Colonic mucosa (tissue), 4 donors: Measurements from ENCODE around the gene MCMBP. TPM values are rescaled to one million over a fixed set of nuclear protein-coding genes. Genes with fewer than 3 reads are reported as not detected.
"Not testable (repeated sequence)": the region's sequence is repeated elsewhere in the genome, so short reads cannot be mapped to it uniquely, and the experiment has no call there.

Experiments
- DNase-seq: peaks from one replicate; pipeline ENCODE4 v3.0.0-alpha.2; 2020
- H3K27ac ChIP-seq: fragments of 200-600 bp; one replicate; pipeline ENCODE4 v1.8.0; 2021
- H3K27me3 ChIP-seq: fragments of 200-600 bp; one replicate; pipeline ENCODE4 v1.8.0; 2021
- H3K36me3 ChIP-seq: fragments of 200-600 bp; one replicate; pipeline ENCODE4 v1.8.0; 2021
- H3K4me1 ChIP-seq: fragments of 200-600 bp; one replicate; pipeline ENCODE4 v1.8.0; 2021; ENCODE audit warnings: mild to moderate bottlenecking
- H3K4me3 ChIP-seq: fragments of 200-600 bp; one replicate; pipeline ENCODE4 v1.8.0; 2021
- H3K9ac ChIP-seq, 2 donors: one replicate each; pipeline ENCODE4 v1.7.0; 2013; ENCODE audit warnings: control low read depth in 2 of 2, low read depth in 2 of 2, low read length in 2 of 2
- H3K9me3 ChIP-seq: fragments of 200-600 bp; one replicate; pipeline ENCODE4 v1.8.0; 2021
- intact Hi-C: fragments of 100-400 bp; cut with DNase I; formaldehyde crosslinking; loops from one replicate; pipeline ENCODE4 v1.14.1; 2022
- total RNA-seq, 2 donors: library from RNA; stranded (reverse); fragmentation: NEBNext Ultra II Directional in 1 of 2; extraction: Animal tissue kit (Norgen Biotek cat#: 25700) in 1 of 2; gene quantifications; one replicate each; pipeline ENCODE4 v1.2.1, GENCODE V29; 2021
- TF ChIP-seq, protein P1 (sequence below): fragments of 200-600 bp; IDR thresholded peaks from one replicate; pipeline ENCODE4 v1.8.0; 2022; ENCODE audit warnings: antibody characterized with exemption, mild to moderate bottlenecking
- donor health status: healthy.
- donor health status: DM: no; HTN: no; CAD: no.
- donor health status: DM: no; HTN: no; CAD: no.

MCMBP gene
- total RNA-seq, 2 donors from 2014 or later = 46.7 to 56.4 TPM

DNA sequence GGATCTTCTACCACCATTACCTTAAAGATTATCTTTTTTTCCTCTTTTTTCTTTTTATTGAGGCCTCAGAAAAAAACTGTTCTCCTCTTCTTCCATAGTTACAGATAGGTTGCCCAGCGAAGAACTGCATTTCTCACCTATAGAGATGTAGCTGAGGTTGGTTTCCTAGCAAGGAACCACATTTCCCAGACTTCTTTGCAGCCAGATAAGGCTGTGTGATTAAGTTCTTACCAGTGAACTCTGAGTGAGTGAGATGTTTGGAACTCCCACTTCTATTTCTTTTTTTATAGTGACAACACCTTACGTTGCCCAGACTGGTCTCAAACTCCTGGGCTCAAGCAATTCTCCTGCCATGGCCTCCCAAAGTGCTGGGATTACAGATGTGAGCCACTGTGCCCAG lies 5.9 kb upstream of the MCMBP start:
- TF ChIP-seq, protein P1, sequence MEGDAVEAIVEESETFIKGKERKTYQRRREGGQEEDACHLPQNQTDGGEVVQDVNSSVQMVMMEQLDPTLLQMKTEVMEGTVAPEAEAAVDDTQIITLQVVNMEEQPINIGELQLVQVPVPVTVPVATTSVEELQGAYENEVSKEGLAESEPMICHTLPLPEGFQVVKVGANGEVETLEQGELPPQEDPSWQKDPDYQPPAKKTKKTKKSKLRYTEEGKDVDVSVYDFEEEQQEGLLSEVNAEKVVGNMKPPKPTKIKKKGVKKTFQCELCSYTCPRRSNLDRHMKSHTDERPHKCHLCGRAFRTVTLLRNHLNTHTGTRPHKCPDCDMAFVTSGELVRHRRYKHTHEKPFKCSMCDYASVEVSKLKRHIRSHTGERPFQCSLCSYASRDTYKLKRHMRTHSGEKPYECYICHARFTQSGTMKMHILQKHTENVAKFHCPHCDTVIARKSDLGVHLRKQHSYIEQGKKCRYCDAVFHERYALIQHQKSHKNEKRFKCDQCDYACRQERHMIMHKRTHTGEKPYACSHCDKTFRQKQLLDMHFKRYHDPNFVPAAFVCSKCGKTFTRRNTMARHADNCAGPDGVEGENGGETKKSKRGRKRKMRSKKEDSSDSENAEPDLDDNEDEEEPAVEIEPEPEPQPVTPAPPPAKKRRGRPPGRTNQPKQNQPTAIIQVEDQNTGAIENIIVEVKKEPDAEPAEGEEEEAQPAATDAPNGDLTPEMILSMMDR = no peak
- Histone ChIP-seq H3K4me3 (no peak overlapping the region), H3K27me3 (no peaks in the 10 kb centered on the region), H3K4me1 (no peaks in the 10 kb centered on the region), H3K27ac (no peak overlapping the region), H3K36me3 (no peaks in the 10 kb centered on the region), H3K9ac (no peak overlapping the region), H3K9me3 (no peaks in the 10 kb centered on the region)
- intact Hi-C loops = no loop called here
- no peak for DNase-seq

DNA sequence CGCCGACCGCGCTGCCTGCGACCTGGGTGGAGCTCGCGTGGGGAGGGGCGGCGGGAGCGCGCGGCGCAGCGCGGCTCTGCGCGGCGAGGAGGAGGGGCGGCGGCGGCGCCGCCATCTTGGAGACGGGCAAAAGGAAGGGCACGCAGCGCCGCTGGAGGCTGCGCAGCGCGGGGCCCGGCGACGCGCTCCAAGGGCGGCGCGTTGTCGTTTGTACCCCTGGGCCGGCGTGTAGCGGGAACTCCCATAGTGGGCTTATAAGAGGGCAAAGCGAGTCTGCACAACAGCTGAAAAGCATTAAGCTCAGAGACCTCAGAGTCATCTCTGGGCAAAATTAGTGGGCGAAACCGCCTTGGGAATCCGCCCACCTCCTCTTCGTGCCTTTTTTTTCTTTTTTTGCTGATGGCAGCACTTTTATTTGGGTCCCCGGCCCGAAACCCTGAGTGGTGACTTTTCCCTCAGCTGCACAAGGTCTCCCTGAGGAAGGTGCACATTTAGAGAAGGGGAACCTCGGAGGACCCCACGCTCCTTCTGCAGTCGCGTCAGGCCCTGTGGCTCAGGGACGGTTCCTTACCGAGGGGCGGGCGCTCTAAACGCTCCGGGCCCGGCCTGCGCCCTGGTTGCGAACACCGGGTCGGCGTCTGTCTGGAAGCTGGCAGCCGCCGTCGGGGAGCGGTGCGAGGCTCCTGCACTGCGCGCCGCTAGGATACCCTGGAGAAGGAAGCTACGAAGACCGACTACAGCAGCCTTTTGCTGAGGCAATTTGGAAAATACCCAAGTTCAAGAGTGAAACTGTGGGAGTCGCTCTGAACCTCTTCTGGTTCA lies 428 bp upstream of the MCMBP start:
- TF ChIP-seq, protein P1 = no peak
- Histone ChIP-seq H3K27ac (peak overlapping the region; percentile 91), H3K9me3 (no peaks in the 10 kb centered on the region), H3K4me3 (peak overlapping the region; percentile 75), H3K9ac (peak overlapping the region; percentile 76 to 85), H3K36me3 (no peaks in the 10 kb centered on the region), H3K4me1 (peaks cover 6% of the 10 kb centered on the region), H3K27me3 (no peaks in the 10 kb centered on the region)
- intact Hi-C loops = no loop called here
- peak; percentile 87 for DNase-seq

DNA sequence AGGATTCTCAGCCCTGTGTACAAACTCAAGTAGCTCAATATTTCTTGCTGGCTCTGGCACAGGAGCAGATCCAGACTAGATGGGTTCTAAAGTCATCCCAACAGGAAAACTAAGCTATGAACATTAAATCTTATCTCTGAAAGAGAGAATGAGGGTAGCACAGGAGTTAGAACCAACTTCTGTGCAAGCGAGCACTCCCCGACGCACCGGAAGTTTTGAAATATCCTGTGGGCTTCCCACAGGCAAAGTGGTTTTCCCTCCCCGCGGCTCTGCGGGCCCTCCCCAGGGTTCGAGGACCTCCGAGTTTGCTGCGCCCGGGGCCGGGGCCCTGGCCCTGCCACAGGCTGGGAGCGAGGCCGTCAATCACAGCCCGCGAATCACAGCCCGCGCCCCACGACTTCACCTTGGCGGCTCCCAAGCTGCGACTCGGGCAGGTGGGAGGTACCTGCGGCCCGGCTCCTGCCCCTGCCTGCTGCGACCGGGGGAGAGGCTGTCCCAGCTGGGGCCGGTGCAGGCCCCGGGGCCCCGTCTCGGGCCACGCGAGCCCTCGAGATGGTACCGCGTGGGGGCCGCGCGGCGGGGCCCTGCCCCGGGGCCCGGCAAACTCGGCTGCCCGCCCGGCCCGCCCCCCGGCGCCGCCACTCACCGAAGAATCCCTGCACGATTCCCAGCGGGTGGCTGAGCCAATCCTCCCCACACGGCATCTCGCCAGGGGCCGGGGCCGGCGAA lies 598 bp downstream of the MCMBP start:
- peak; percentile 74 for DNase-seq
- intact Hi-C loops = no loop called here

DNA sequence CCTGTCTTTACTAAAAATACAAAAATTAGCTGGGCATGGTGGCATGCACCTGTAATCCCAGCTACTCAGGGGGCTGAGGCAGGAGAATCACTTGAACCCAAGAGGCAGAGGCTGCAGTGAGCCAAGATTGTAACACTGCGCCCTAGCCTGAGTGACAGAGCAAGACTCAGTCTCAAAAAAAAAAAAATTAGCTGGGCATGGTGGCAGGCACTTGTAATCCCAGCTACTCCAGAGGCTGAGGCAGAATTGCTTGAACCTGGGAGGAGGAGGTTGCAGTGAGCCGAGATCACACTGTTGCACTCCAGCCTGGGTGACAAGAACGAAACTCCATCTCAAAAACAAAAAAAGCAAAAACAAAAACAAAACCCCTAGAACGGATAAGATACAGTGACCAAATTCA lies 3.2 kb downstream of the MCMBP start:
- not testable (repeated sequence) for H3K4me3 ChIP-seq, H3K36me3 ChIP-seq, H3K9ac ChIP-seq, DNase-seq, H3K27ac ChIP-seq, H3K27me3 ChIP-seq, H3K4me1 ChIP-seq, H3K9me3 ChIP-seq
- intact Hi-C loops = loop anchor here (10.0 kb wide), 1 partner anchor 265 kb away; no protein-coding TSS in a partner anchor

More for the DNA sequence above, 598 bp downstream of the MCMBP start:
- Histone ChIP-seq H3K36me3 (no peaks in the 10 kb centered on the region), H3K9me3 (no peaks in the 10 kb centered on the region), H3K9ac (peak overlapping the region; percentile 60 to 85), H3K27ac (peak overlapping the region; percentile 91), H3K27me3 (no peaks in the 10 kb centered on the region), H3K4me3 (peak overlapping the region; percentile 75), H3K4me1 (peaks cover 6% of the 10 kb centered on the region)
- TF ChIP-seq, protein P1 = no peak

DNA sequence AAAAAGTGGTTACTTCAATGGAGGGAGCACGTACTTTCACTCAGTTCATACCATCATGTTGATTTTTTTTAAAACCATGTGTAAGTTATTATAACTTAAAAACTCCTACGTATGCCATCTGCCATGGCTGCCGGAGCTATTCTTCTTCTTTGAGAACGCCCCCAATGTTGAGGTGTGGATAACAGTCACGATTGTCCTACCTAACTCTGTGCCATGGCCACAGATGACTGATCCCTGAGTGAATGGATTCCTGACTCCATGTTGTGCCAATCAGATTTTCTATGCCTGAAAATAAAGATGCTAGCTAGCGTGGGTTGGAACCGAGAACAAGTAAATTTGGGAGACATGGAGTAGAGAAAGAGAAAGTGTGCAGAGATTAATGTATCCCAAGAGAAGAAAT lies 5.3 kb downstream of the MCMBP start:
- H3K27me3 ChIP-seq = no peaks in the 10 kb centered on the region
- H3K27ac ChIP-seq = no peak overlapping the region
- DNase-seq = no peak
- peaks cover 6% of the 10 kb centered on the region for H3K4me1 ChIP-seq
- H3K9ac ChIP-seq = no peak overlapping the region
- intact Hi-C loops = loop anchor here (10.0 kb wide), 1 partner anchor 263 kb away; no protein-coding TSS in a partner anchor
- H3K36me3 ChIP-seq = no peaks in the 10 kb centered on the region
- H3K4me3 ChIP-seq = no peak overlapping the region
- TF ChIP-seq, protein P1 = no peak
- H3K9me3 ChIP-seq = no peaks in the 10 kb centered on the region
